HG02623 (cell line): Measurements from ENCODE around the gene CNDP1.
"Not testable (repeated sequence)": the region's sequence is repeated elsewhere in the genome, so short reads cannot be mapped to it uniquely, and the experiment has no call there.

Experiments
- ATAC-seq: cut with Tn5 transposase; IDR thresholded peaks from one replicate; pipeline ENCODE4 v1.9.1; 2021; ENCODE audit warnings: moderate library complexity; ENCODE audit not compliant: unreplicated experiment

Gene CNDP1

GRCh38 chr18:74534150-74534969 lies at the start of gene CNDP1:
TSS of gene CNDP1 (plus strand) at chr18:74534500. CDS start at chr18:74534668, 168 bp downstream.
- ATAC-seq, result no peak

GRCh38 chr18:74486119-74486849 lies 48.0 kb upstream of the CNDP1 start:
- ATAC-seq, result no peak

DNA sequence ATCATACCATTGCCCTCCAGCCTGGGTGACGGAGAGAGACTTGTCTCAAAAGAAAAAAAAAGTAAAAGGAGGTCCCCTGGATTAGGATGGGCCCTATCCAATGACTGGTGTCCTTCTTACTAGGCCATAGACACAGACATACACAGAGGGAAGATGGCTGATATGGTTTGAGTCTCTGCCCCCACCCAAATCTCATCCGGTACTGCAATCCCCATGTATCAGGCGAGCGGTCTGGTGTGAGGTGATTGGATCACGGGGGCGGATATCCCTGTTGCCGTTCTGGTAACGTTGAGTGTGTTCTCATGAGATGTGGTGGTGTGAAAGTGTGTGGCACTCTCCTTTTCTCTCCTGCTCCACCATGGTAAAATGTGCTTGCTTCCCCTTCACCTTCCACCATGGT lies 45.9 kb upstream of the CNDP1 start:
- ATAC-seq, result no peak

GRCh38 chr18:74488864-74489263 lies 45.4 kb upstream of the CNDP1 start:
- ATAC-seq, result no peak

GRCh38 chr18:74489676-74490075 lies 44.6 kb upstream of the CNDP1 start:
- ATAC-seq, result no peak

- ATAC-seq, result no peak
Observed at GRCh38 chr18:74492259-74492658, 42.0 kb upstream of the CNDP1 start.

DNA sequence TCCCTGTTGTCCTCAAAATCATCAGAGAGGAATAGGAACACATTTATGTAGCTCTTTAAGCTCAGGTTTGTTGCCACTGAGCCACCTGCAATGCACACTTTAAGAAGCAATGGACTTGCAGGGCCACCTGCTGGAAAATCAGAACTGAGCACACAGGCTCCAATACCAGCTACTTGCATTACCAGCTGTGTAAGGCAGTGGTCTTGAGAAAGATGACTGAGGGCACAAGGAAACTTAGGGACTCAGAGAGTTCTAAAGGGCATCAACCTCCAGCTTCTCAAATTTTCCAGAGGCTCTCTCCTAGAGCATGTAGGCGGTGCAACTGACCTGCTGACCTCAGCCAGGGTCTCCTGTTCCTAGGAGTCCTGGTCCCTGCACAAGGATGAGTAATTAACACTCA lies 40.6 kb upstream of the CNDP1 start:
- ATAC-seq, result peak; percentile 17

DNA sequence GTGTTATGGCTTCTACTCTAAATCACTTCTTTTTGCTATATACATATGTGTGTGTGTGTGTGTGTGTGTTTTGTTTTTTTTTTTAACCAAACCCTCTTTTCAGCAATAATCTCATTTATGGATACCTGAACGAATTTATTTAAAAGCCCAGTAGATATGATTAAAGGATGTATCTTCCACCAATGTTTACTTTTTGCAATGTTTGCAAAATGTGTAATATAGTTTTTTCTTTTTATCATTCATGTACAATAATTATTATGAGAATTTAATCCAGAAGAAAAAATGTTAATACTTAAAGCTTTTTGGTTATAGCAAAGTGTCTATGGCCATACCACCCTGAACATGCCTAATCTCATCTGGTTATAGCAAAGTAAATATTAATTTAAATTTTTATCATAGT lies 39.8 kb upstream of the CNDP1 start:
- no peak for ATAC-seq

DNA sequence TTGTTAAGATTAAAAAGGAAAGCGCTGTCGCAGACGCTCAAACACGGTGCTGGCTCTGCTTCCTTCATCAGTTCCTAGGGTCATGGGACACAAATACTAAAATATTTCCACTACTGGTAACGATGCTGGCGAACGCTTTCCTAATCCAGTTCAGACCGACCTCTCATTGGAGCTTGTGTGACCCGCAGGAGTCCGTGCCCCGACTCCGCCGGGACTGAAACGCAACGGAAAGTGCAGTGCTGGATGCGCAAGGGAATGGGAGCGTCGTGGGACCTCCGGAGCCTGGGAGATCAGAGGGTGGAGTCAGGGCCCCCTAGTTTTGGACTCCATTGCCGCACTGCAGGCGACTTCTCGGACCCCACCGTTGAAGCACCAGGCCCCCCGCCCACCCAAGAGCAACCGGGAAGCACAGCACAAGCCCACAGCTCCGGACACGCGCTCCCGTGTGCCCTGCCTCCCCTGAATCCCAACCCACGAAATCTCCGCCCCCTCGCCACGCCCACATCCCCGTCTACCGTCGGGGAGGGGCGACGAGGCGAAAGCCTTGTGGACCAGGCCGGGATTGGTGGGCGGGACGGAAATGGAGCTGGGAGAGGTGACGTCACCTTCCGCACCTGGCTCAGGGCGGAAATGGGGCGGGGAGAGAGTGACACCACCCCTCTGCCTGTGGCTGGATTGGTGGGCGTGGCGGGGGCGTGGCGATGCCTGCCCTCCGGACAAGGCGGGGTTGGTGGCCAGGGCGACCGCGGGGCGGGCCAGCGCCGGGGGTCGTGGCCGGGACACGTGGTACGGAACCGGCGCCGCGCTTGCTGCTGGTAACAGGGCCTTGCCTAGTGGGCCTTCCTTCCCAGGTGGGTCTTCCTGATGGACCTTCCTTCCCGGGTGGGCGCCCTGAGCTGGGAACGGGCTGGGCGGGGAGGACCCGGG lies 38.5 kb upstream of the CNDP1 start, which contains the start of gene CNDP2:
CNDP2 (plus strand) TSS at position 783 of the 927 bp plus-strand sequence. CDS start 3,611 bp downstream, outside the sequence.
- ATAC-seq, result peak; percentile 65

- ATAC-seq, result peak; percentile 18
Observed at GRCh38 chr18:74496508-74497323, 37.6 kb upstream of the CNDP1 start.

- no peak for ATAC-seq
Observed at GRCh38 chr18:74497324-74497676, 37.0 kb upstream of the CNDP1 start.

DNA sequence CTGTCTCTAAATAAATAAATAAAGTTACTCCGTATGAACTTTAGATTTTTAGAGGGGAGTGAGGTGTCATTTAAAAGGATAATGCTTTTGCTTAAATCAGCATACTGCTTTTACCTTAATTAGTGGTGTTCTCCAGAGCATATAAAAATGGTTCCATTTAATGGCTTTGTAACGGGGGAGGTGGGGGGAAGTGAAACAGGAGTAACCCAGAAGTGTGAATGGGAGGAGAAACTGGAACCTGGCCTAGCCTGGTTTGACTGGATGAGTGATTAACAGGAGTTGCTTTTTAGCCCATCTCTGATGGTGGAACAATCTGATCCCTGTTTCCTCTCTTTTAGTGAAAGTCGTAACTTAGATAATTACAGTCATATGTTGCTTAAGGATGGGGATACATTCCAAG lies 36.5 kb upstream of the CNDP1 start:
- ATAC-seq, result no peak

- peak; percentile 26 for ATAC-seq
Observed at GRCh38 chr18:74498712-74499627, 35.3 kb upstream of the CNDP1 start.

DNA sequence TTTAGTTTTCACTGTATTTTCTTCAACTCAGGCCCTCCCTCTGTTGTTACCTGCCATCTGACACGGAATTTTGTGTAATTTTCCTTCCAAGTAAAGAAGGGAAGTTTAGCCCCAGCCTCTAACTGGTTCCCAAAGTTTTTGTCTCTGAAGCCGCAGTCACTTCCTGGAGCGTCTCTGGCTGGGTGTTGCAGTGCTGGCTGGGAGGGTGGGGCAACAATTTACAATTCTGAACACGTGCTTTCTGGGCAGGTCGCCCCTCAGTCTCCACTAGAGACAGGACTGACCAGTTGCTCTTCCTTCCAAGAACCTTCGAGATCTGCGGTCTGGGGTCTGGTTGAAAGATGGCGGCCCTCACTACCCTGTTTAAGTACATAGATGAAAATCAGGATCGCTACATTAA lies 34.7 kb upstream of the CNDP1 start:
- peak; percentile 41 for ATAC-seq

- ATAC-seq, result no peak
Observed at GRCh38 chr18:74500372-74500771, 33.9 kb upstream of the CNDP1 start.

DNA sequence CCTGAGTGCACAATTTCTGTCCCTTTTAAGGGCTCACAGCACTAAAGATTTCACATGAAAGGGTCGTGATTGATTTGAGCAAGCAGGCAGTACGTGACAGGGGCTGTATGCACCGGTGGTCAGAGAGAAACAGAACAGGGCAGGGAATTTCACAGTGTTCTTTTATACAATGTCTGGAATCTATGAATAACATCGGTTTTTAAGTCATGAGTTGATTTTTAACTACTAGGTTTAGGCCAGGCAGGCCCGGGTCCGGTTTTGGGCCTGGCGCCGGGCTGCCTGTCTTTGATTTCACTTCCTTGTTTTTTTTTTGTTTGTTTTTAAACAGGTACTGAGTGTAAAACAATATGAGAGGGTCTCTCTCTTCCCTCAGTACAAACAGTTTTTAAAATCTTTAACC lies 33.5 kb upstream of the CNDP1 start:
- ATAC-seq, result not testable (repeated sequence)

DNA sequence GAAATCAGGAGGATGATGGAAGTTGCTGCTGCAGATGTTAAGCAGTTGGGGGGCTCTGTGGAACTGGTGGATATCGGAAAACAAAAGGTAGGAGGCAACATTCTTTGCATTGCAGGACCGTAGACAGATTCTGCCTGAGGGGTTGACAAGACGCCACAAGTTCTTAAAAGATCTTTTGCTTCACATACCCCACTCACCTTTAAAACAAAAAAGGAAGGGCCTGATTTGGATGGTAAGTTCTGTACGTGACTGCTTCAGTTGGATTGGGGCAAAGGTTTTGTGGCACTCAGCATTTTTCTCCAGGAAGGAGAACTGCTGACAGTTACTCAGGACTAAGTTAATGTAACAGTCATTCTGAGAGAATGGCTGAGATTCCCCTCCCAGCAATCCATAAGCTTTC lies 32.9 kb upstream of the CNDP1 start:
- no peak for ATAC-seq

GRCh38 chr18:74503137-74503536 lies 31.2 kb upstream of the CNDP1 start:
- no peak for ATAC-seq

- no peak for ATAC-seq
Observed at GRCh38 chr18:74505776-74506175, 28.5 kb upstream of the CNDP1 start.
